Frontal cortex (tissue), 4 donors: Measurements from ENCODE around the gene PYGL. TPM values are rescaled to one million over a fixed set of nuclear protein-coding genes. Genes with fewer than 3 reads are reported as not detected.

Experiments
- DNase-seq, 2 donors: peaks; one replicate each; pipeline ENCODE4 v3.0.0; 2012; ENCODE audit warnings: low spot score in 2 of 2
- FAIRE-seq: peaks from 2 replicates; lab custom pipeline; 2012; peaks lifted over from hg19 to GRCh38; lab: Jason Lieb, UNC
- total RNA-seq: library from RNA; depleted of rRNA; stranded (reverse); fragments of >200 nt; gene quantifications from one replicate; pipeline ENCODE4 v1.2.3, GENCODE V29; 2014
- donor health status: control.
- donor health status: control.
- donor health status: control.

The PYGL gene
- total RNA-seq, 1 donor from 2014 or later = 4.5 TPM

DNA sequence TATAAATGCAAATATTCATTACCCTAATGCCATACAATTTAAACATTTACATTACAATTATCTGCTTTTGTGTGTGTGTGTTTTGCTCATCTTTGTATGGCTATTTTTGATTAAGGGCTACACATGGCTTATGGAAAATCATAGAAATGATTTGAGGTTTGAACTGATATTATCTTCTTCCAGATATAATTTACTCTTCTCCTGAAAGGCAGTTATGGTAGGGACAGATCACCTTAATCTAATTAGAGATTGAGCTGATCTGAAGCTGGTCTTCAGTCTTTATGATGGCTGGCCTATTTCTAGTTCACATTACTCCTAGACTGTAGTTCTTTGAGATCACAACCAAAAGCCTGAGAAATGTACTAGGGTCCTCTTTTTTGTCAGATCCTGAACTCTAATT, 56.8 kb downstream of the PYGL start:
- DNase-seq (no peak), FAIRE-seq (no peak)

- DNase-seq (no peak), FAIRE-seq (no peak)
These were observed 60.5 kb downstream of the PYGL start for GRCh38 chr14:50883827-50884197.

DNA sequence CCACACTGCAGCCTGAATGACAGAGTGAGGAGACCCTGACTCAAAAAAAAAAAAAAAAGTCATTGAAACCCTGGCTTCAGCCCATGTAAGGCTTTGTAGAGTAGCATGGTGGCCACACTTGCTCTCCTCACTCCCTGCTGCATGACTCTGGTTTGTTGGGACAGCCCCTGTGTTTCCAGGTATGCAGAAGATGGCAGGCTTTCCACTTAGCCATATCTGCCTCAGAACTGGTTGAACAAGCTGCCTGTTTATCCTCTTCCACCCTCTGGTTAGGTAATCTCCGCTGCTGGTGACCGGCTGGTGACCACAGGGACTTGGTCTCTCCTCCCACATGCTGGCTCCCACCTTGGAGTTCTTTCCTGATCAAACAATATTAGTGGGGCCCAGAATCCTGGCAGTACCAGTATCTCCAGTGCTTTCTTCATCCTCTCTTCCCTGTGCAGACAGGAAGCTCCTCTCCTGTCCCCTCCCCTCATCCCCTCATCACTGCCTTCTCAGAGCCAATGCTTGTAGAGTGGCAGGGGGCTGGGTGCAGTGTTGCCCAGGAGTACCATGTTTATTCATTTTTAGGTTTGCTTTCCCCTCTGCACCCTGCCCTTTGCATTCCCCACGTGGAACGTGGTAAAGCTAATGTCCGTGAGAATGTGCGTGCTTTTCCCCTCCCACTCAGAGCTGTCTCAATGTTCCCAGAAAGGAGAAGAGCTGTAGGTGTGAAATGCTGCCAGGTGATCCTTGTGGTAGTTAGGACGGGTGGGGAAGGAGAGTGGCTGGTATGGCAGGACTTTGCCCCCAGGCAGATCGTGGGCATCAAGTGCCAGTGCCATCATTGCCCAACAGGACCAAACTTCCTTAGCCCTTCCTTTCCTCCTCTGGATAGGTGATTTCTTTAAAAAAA, 61.1 kb downstream of the PYGL start:
- DNase-seq = no peak
- FAIRE-seq = no peak

- FAIRE-seq = no peak
- no peak for DNase-seq
These were observed 68.8 kb downstream of the PYGL start for GRCh38 chr14:50875359-50876070.

DNA sequence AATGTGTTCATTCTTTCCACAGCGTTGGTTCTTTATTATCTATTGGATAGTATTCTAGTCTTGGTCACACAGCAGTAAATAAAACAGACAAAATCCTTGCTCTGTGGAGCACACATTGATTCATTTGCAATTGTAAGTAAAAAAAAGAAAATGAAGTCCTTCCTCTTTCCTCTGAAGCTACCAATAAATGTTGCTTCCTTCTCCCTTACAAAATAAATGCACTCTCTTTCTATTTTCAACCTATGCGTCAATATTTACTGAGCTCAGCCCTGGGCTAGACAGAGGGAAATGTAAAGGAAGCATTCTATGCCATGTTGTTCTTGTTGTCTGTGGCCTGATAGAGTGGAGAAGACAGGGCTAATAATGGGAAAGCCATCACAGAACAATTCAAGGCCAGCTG, 69.5 kb downstream of the PYGL start:
- no peak for FAIRE-seq
- DNase-seq = no peak

DNA sequence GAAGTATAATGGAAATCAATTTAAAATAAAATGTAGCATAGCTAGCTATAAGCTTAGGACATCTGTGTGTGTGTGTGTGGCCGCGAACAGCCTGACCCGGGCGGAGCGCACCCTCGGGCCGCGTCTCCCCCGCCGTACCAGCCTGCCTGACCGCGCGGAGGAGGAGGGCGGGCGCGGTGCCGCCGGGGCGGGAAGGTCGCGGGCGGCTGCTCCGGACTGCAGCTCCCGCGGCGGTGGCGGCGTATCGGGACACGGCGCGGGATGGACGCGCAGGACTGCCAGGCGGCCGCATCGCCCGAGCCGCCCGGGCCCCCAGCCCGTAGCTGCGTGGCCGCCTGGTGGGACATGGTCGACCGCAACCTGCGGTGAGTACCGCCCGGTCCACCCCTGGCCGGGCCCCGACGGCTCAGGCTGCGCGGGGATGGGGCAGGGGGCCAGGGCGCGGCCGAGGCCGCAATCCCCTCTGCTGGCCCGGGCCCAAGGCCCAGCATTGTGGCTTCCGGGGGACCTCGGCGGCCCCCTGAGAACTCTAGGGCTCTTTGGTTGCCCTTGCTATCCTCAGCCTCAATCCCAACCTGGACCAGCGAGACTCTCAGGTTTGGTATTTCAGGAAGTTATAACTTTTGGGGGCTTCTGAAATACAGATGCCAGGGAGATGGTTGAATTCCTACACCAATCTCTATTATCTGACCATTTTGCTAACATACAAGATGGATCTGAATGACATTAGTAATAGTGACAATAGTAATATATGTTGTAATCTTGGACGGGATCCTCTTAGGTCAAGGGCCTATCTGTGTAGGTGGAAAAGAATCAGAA, 72.2 kb downstream of the PYGL start, which contains the start of gene ABHD12B:
ABHD12B (plus strand) TSS at position 140 of the 819 bp plus-strand sequence; CDS start at position 262, 122 bp downstream.
- no peak for FAIRE-seq

GRCh38 chr14:50871228-50871627, 73.1 kb downstream of the PYGL start:
- DNase-seq (no peak), FAIRE-seq (no peak)

More for the DNA sequence above, 72.2 kb downstream of the PYGL start, which contains the start of gene ABHD12B:
- DNase-seq = peak in 1 of 2 donors; percentile 44

GRCh38 chr14:50865391-50866076, 78.7 kb downstream of the PYGL start:
- FAIRE-seq (no peak), DNase-seq (no peak)

DNA sequence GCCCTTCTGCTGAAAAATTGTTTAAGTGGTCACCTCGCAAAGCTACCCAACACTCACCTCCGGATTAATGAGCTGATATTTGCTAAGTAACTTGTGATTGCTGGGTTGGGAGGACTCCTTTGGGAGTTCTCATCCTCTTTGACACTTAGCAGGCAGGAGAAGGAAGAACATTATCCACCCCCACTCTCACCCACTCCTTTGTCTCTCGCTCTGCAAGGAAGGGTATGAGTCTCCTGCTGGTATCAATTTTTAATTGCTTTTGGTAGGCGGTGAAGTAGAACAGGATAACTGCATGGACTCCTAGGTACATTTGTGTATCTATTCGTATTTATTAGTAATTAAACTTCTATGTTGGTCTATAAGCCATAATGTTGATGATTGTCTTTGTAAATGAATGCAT, 79.3 kb downstream of the PYGL start:
- DNase-seq (no peak), FAIRE-seq (no peak)

- DNase-seq (no peak), FAIRE-seq (no peak)
These were observed 80.0 kb downstream of the PYGL start for GRCh38 chr14:50864237-50864636.

- DNase-seq = no peak
- FAIRE-seq = no peak
These were observed 82.2 kb downstream of the PYGL start for GRCh38 chr14:50862036-50862570.

DNA sequence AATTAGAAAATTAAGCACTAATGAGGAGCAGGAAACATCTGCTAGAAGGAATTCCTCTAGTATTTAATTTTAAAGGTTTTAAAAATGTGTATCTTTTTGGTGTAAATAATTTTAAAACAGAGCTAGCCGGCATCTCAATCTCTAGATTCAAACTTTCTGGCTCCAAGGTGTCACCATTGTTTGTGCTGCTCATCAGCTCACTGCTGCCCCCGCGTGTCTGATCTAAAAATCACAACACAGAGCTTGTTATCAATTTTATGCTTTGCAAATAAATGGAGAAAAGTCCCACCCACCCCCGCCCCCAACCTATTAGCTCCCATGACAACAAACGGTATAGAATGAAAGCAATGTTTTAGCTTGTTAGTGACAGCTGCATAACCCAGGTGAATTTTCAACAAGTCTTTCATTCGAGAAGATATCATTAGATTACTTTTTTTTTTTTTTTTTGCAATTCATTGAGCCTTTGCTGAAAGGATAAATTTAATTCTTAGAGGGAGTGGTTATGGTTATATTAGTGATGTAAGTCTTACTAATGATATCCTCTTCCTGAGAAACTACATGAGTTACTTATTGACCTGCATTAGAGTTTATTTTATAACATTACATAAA, 83.7 kb downstream of the PYGL start:
- FAIRE-seq (peak; percentile 13), DNase-seq (peak; percentile 58 to 73)

DNA sequence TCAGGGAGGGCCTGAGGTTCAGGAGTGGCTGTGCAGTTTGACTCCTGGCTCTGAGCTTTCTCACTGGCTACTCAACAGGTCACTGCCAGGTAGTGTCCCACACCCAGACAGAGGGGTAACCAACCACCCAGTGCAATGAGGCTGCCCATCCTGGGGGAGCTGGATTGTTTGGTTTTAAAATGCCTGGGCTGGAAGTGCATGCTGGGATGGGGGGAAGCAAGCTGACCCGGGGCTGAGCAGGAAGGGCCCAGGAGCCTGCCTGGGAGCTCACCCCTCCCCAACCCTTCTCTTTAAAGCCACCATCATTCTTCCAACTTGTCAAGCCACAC, 85.0 kb downstream of the PYGL start:
- no peak for DNase-seq
- FAIRE-seq = no peak

- FAIRE-seq (no peak), DNase-seq (no peak)
These were observed 87.6 kb downstream of the PYGL start for GRCh38 chr14:50856660-50857059.

DNA sequence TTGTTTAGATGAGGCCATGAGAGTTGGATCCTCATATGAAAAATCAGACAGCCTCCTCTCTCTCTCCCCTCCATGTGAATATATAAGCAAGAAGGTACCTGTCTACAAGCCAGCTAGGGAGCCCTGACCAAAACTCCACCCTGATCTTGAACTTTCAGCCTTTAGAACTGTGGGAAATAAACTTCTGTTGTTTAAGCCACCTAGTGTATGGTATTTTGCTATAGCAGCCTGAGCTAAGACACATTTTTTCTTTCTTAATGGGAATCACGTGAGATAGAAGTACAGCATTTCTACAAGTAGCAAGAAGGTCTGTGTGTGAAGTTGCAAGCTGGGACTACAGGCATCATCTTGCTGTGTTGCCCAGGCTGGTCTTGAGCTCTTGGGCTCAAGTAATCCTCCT, 88.7 kb downstream of the PYGL start:
- FAIRE-seq (no peak), DNase-seq (no peak)
